SW 1271 (cell line): ENCODE results near the gene PRKG1.

Experiments
- DNase-seq, 2 experiments: peaks; one replicate each; lab custom pipeline; 2025; lab: John Stamatoyannopoulos, UW

PRKG1 gene

DNA sequence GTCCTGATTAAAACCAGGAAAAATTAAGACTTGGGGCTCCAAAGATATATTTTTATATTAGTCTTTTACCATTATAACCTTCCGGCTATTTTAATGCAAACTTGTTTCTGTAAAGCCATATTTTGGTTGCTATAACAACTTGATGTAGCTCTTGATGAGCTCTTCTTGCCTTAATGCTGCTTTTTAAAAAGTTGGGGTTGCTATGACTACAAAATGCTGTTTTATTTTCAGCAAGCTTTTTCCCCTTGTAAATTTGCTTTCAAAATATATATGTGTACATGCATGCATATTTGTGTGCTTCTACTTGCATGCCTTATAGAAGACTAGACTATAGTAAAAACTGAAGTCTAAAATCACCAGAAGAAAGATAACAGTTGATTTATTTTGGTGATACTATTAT, 525.4 kb downstream of the PRKG1 start:
- no peak for DNase-seq

DNA sequence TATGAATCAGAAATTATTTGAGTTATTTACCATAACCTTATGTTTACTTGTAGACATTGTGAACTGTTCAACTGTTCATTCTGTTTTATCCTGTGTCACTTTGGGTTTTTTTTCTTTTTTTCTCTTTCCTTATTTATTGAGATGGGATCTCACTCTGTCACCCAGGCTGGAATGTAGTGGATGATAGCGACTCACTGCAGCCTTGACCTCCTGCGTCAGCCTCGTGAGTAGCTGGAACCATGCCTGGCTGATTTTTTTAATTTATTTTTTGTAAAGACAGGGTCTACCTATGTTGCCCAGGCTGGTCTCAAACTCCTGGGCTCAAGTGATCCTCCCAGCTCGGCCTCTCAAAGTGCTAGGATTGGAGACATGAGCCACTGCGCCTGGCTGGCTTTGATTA, 528.0 kb downstream of the PRKG1 start:
- DNase-seq, result no peak

DNA sequence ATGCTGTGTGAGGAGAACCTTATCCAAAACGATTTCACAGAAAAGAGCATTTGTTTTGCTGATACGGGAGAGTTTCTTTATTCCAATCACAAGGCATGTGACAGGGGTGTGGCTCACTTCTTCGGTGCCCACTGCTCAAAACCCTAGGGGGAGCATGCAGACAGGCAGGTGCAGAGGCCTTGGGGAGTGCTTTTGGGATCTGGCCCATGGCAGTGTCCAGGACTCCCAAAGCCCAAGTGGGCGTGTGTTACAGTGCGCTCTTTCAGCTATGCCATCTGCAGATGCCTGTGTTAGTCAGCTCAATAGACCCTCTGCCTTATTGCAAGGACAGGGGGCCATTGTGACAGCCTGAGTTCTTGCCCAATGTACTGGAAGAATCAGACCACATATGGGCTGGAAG, 530.3 kb downstream of the PRKG1 start:
- no peak for DNase-seq

DNA sequence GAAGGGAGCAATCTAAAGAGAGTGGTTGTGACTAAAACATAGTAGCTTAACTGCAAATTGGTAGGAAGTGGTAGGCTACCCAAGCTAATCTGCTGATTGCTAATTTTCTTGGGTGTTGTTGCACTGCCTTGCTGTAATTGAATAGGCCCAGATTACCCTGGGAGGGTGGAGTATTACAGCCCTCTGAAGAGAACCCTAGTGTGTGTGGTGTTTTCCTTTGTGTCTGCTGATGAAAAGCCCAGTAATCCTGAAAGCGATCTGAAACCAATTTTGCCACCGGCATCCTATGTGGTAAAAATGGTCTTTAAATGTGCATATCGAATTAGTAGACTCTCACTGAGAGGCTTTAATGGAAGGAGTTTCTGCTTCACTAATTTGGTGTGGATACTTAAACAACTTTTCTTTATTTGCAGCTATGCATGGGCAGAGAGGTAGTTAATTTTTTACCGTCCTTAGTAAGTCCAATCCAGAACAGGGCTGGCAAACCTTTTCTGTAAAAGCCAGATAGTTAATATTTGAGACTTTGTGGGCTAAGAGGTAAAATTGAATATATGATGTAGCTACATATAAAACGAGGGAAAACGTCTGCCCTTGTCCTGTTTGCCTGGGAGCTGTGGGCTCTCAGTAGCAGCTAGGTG, 532.7 kb downstream of the PRKG1 start:
- DNase-seq, result no peak

GRCh38 chr10:51607463-51607835, 533.2 kb downstream of the PRKG1 start:
- DNase-seq, result no peak

GRCh38 chr10:51608211-51608610, 533.9 kb downstream of the PRKG1 start:
- no peak for DNase-seq

GRCh38 chr10:51615764-51616298, 541.5 kb downstream of the PRKG1 start:
- DNase-seq, result no peak

GRCh38 chr10:51617576-51618235, 543.4 kb downstream of the PRKG1 start:
- DNase-seq, result no peak

DNA sequence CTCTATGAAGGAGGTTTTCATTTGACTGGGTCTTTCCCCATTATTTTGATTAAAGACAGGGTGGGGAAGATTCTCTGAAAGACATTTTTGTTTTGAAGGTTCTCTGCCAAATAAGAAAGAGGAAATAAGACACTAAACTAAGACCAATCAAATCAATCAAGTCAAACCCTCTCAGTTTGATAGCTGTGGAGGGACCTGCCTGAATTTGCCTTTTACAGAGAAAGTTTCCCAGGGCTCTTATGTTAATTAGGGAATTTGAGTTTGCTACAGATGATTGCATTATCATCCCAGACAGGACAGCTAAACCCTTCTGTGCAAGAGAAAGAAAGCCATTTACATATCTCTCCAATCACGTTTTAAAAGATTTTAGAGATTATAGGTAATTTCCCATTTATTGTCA, 545.1 kb downstream of the PRKG1 start:
- DNase-seq, result no peak

DNA sequence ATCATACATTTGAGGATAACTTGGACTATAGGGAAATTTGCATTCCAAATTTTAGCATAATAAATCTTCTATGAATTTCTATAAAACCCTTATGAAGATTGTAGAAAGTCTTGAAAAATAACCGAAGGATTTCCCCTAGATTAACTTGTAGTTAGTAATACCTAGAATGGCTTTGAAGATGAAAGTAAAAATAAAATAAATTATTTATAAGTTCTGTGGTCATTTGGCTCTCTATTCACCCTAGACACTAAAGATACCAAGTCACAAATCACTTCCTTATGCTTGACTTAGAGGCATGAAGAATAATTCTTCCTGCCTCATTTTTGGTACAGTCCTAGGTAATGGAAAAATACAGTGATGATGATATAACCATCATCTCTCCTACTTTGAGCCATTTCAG, 545.8 kb downstream of the PRKG1 start:
- no peak for DNase-seq

- DNase-seq, result no peak
These were observed 549.7 kb downstream of the PRKG1 start for GRCh38 chr10:51624013-51624412.

GRCh38 chr10:51629934-51630639, 555.8 kb downstream of the PRKG1 start:
- DNase-seq, result no peak

- no peak for DNase-seq
These were observed 556.3 kb downstream of the PRKG1 start for GRCh38 chr10:51630640-51631005.

GRCh38 chr10:51635436-51635835, 561.1 kb downstream of the PRKG1 start:
- DNase-seq, result no peak

- DNase-seq, result no peak
These were observed 563.9 kb downstream of the PRKG1 start for GRCh38 chr10:51638211-51638610.

DNA sequence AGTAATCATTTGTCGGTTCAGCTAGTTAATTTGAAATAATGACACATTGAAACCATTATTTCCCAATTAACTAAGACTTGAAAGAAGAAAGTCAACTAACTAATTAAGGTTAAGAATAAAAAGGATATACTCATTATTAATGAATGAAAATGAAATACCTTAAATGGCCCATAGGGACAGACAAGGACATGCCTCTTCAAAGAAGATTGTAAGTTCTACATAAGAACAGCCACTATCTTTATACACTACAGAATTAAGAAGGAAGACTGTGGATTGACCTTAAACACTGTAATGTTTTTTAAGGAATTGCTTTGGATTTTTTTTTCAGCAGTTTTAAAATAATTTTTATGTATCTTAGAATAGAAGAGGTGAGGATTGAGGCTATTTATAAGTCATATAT, 564.5 kb downstream of the PRKG1 start:
- no peak for DNase-seq

GRCh38 chr10:51640120-51640819, 566.0 kb downstream of the PRKG1 start:
- DNase-seq, result no peak

- no peak for DNase-seq
These were observed 568.3 kb downstream of the PRKG1 start for GRCh38 chr10:51642581-51642980.

DNA sequence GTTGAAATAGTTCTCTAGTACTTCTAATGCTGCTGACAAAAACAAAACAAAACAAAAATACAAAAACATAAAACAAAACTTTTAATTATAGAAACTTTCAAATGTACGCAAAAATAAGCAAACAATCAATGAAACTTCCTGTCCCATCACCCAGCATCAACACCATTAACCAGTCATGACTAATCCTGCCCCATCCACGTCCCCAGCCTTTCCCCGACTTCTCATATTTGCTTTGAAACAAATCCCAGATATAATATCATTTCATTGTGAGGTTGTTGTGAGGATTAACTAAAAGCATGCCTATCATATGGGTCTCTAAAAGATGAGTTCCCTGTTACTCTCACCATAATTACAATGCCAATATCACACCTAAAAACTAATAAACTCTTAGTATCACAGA, 569.4 kb downstream of the PRKG1 start:
- no peak for DNase-seq

DNA sequence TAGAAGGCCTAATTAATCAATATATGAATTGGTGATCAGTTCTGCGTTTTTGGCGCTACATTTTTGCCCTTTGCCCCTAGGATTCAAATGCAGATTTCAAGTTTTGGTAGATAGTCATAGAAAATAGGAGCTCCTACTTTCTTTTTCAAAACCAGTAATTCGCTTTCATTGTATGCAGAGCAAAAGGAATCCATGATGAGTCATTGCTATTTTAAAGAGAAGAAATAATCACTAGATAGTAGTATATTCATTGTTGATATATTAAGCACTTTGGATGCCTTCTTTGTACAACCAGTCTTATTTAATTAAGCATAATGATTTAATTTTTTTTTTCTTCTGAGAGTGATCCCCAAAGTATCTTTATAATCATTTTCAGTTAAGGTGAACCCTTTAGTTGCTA, 574.8 kb downstream of the PRKG1 start:
- no peak for DNase-seq

DNA sequence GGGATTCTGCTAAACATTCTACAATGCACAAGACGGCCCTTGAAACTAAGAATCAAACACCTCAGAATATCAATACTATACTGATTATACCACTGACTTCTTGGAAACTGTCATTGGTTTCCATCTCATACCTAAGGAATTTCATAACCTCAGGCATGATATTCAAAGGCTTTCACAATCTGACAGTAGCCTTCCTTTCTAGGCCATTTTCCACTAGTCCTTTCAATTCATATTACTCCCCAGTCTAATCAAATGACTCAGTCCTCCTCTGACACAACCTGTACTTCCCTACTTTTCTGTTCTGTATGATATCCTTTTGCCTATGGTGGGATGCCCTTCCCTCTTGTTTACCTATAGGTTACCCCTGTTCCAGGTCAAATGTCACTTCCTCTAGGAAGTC, 576.8 kb downstream of the PRKG1 start:
- DNase-seq, result no peak

DNA sequence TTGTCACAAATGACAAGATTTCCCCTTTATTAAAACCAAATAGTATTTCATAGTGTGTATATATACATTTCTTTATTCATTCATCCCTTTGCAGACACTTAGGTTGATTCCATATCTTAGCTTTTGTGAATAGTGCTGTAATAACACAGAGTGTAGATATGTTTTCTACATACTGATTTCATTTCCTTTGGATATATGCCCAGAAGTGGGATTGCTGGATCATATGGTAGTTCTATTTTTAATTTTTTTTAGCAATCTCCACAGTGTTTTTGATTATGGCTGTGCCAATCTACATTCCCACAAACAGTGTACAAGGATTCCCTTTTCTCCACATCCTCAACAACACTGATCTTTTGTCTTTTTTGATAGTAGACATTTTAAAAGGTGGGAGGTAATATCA, 578.7 kb downstream of the PRKG1 start:
- no peak for DNase-seq

DNA sequence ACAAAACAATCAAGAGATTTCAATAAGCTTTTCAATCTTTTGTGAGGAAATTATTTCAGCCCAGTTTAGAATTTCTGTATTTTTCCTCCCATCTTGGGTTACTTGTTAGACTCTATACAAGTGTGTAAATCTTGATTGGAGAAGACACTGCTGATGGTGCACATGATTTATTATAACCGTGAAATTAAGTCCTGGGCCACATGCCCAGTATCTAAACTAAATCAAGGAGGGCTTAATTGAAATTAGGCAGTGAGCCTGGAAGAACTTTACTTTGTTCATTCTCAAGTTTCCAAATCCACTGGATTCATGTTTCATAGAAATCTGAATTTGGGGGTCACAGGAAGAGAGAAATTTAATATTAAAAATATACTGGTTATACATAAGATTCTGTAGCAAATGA, 580.6 kb downstream of the PRKG1 start:
- no peak for DNase-seq
